DOHH2 (cell line): ENCODE data around the gene ACTN4.

Experiments used
- H3F3A ChIP-seq: fragments of 200-600 bp; sonication (generic), shearing (Covaris generic); 2 replicates; pipeline ENCODE4 v1.6.0; 2016; ENCODE audit warnings: antibody characterized with exemption, mild to moderate bottlenecking; ENCODE audit not compliant: control insufficient read depth, insufficient read depth
- H3K27ac ChIP-seq: fragments of 200-600 bp; sonication (generic); 2 replicates; pipeline ENCODE4 v1.5.1; 2014; ENCODE audit warnings: low read depth, mild to moderate bottlenecking, low read length, moderate library complexity
- H3K27me3 ChIP-seq: fragments of 200-600 bp; sonication (generic); 2 replicates; pipeline ENCODE4 v1.6.1; 2014; ENCODE audit warnings: mild to moderate bottlenecking, low read length, mixed read lengths; ENCODE audit not compliant: control insufficient read depth
- H3K36me3 ChIP-seq: fragments of 200-600 bp; sonication (generic); 2 replicates; pipeline ENCODE4 v1.6.1; 2014; ENCODE audit warnings: mild to moderate bottlenecking, low read length, moderate library complexity, mixed read lengths; ENCODE audit not compliant: control insufficient read depth
- H3K4me1 ChIP-seq: fragments of 200-600 bp; sonication (generic); 2 replicates; pipeline ENCODE4 v1.6.1; 2014; ENCODE audit warnings: mild to moderate bottlenecking, low read length, mixed read lengths; ENCODE audit not compliant: control insufficient read depth
- H3K4me2 ChIP-seq: fragments of 200-600 bp; sonication (generic); 2 replicates; pipeline ENCODE4 v1.6.0; 2014; ENCODE audit warnings: mild to moderate bottlenecking, low read length, moderate library complexity
- H3K4me3 ChIP-seq: fragments of 200-600 bp; sonication (generic); 2 replicates; pipeline ENCODE4 v1.5.1; 2014; ENCODE audit warnings: mild to moderate bottlenecking, low read length, mixed read lengths
- H3K79me2 ChIP-seq: fragments of 200-600 bp; sonication (generic); 2 replicates; pipeline ENCODE4 v1.6.1; 2014; ENCODE audit warnings: mild to moderate bottlenecking, low read length, mixed read lengths; ENCODE audit not compliant: control insufficient read depth
- H3K9me2 ChIP-seq: fragments of 200-600 bp; sonication (generic); replicated peaks from 2 replicates; pipeline ENCODE4 v1.6.1; 2014; ENCODE audit warnings: mild to moderate bottlenecking, low read length, mixed read lengths; ENCODE audit not compliant: control insufficient read depth
- H3K9me3 ChIP-seq: fragments of 200-600 bp; sonication (generic); 2 replicates; pipeline ENCODE4 v1.6.1; 2014; ENCODE audit warnings: antibody characterized with exemption, low read length, mixed read lengths; ENCODE audit not compliant: control insufficient read depth, insufficient read depth
- H4K20me1 ChIP-seq: fragments of 200-600 bp; sonication (generic); 2 replicates; pipeline ENCODE4 v1.6.0; 2014; ENCODE audit warnings: low read depth, mild to moderate bottlenecking, antibody characterized with exemption, low read length, moderate library complexity; ENCODE audit not compliant: control insufficient read depth, insufficient read depth
- CTCF ChIP-seq: fragments of 200-600 bp; sonication (generic); IDR thresholded peaks from one replicate; pipeline ENCODE4 v1.5.1; 2014; ENCODE audit warnings: antibody characterized with exemption, mild to moderate bottlenecking, low read depth, low read length; ENCODE audit not compliant: poor library complexity, severe bottlenecking
- EZH2phosphoT487 ChIP-seq: fragments of 200-600 bp; sonication (generic); IDR thresholded peaks from 2 replicates; pipeline ENCODE4 v1.6.1; 2017; ENCODE audit warnings: borderline replicate concordance, mild to moderate bottlenecking, antibody characterized with exemption, low read length, moderate library complexity, mixed read lengths

ACTN4 gene

GRCh38 chr19:38736036-38736412, 88.6 kb downstream of the ACTN4 start:
- Histone ChIP-seq H3K79me2 (no peaks in the 10 kb centered on the region), H3K9me2 (no peaks in the 10 kb centered on the region), H4K20me1 (no peaks in the 10 kb centered on the region), H3K27ac (no peak overlapping the region), H3K27me3 (peaks cover 3% of the 10 kb centered on the region; the same call in 1 of the 2 replicates), H3K36me3 (peaks cover 9% of the 10 kb centered on the region), H3K4me2 (peak overlapping the region; percentile 65), H3K9me3 (no peaks in the 10 kb centered on the region), H3K4me1 (peaks cover 33% of the 10 kb centered on the region), H3K4me3 (peak overlapping the region; percentile 53), H3F3A (peaks cover 7% of the 10 kb centered on the region; the same call in 1 of the 2 replicates)
- TF ChIP-seq EZH2phosphoT487 (no peak), CTCF (no peak)

GRCh38 chr19:38736413-38737280, 89.2 kb downstream of the ACTN4 start:
- H3K27ac ChIP-seq, result no peak overlapping the region
- no peaks in the 10 kb centered on the region for H3K9me2 ChIP-seq
- H3K4me1 ChIP-seq, result peaks cover 33% of the 10 kb centered on the region
- H3K4me3 ChIP-seq, result peak overlapping the region; percentile 53
- H4K20me1 ChIP-seq, result no peaks in the 10 kb centered on the region
- peaks cover 7% of the 10 kb centered on the region; the same call in 1 of the 2 replicates for H3F3A ChIP-seq
- peaks cover 3% of the 10 kb centered on the region for H3K36me3 ChIP-seq
- H3K4me2 ChIP-seq, result peak overlapping the region; percentile 65
- peaks cover 3% of the 10 kb centered on the region; the same call in 1 of the 2 replicates for H3K27me3 ChIP-seq
- no peaks in the 10 kb centered on the region for H3K79me2 ChIP-seq
- H3K9me3 ChIP-seq, result no peaks in the 10 kb centered on the region
- no peak for TF ChIP-seq EZH2phosphoT487
- no peak for TF ChIP-seq CTCF

DNA sequence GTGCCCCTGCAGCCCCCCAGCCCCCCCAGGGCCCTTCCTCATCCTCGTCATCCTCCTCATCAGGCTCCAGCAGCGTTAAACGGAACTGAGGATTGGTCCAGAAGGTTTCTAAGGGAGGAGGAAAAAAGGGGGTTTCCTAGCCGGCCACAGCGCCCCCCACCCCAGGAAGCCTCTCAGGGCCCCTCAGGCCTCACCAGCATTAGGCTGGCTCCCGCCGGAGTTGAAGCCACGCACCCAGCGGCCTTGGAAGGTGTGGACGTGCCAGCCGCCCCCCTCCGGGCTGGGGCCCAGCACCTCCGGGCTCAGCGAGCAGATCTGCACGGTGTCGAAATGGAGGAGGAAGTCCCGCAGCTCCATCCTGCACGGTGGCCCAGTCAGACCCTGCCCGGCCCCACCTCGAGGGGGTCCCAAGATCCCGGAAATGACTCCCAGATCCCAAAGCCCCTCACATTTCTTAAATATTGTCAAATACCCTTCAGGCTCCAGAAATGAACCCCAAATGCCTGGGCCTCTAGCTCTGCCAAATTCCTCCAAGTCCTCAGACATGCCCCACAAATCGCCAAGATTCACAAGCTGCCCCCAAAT, 89.9 kb downstream of the ACTN4 start:
- H3K36me3 ChIP-seq, result no peaks in the 10 kb centered on the region; the same call in 1 of the 2 replicates
- no peaks in the 10 kb centered on the region for H4K20me1 ChIP-seq
- peaks cover 33% of the 10 kb centered on the region for H3K4me1 ChIP-seq
- peak overlapping the region; percentile 47 for H3K4me3 ChIP-seq
- H3K4me2 ChIP-seq, result peak overlapping the region; percentile 65
- H3F3A ChIP-seq, result peaks cover 7% of the 10 kb centered on the region; the same call in 1 of the 2 replicates
- TF ChIP-seq EZH2phosphoT487 (no peak), CTCF (no peak)
- H3K27ac ChIP-seq, result no peak overlapping the region
- H3K27me3 ChIP-seq, result peaks cover 3% of the 10 kb centered on the region; the same call in 1 of the 2 replicates
- H3K9me2 ChIP-seq, result no peaks in the 10 kb centered on the region
- no peaks in the 10 kb centered on the region for H3K79me2 ChIP-seq
- H3K9me3 ChIP-seq, result no peaks in the 10 kb centered on the region
